ENCODE results near the gene EIF4A2.

DNA sequence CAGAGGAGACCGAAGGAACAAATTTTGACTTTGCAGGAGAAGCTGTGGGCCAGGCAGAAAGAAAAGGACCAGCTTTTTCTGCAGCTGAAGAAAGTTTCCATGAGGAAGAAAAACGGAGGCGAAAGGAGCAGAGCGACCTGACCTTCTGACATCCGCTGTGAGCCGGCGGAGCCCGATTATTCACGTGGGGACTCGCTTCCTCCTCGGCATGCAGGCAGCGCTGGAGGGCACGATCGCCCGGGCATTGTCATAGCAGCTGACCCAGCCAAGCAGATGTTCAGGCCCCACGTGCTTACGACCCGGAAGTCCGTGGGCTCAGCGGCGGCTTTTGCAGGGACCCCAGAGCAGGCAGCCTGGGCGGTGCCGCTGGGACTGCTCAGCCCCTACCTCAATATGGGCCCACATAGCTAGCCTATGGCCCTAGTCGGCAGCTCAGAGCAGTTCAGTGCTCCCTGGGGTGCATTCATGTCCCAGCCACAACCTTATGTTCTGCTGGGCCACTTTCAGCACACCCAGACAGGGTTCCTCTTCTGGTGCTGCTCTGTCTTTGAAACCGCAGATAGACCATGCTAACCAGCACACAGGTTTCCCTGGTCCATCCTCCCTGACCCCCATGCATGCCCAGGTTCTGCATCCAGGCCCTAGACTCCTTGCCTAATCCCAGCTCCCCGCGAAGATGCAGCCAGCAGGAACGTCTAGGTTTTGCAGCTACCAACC lies 10.5 kb upstream of the EIF4A2 start:
- TF ChIP-seq, protein P1, sequence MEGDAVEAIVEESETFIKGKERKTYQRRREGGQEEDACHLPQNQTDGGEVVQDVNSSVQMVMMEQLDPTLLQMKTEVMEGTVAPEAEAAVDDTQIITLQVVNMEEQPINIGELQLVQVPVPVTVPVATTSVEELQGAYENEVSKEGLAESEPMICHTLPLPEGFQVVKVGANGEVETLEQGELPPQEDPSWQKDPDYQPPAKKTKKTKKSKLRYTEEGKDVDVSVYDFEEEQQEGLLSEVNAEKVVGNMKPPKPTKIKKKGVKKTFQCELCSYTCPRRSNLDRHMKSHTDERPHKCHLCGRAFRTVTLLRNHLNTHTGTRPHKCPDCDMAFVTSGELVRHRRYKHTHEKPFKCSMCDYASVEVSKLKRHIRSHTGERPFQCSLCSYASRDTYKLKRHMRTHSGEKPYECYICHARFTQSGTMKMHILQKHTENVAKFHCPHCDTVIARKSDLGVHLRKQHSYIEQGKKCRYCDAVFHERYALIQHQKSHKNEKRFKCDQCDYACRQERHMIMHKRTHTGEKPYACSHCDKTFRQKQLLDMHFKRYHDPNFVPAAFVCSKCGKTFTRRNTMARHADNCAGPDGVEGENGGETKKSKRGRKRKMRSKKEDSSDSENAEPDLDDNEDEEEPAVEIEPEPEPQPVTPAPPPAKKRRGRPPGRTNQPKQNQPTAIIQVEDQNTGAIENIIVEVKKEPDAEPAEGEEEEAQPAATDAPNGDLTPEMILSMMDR (IDR thresholded peaks at IDR 0.05): no peak
- no peak for TF ChIP-seq POLR2A (IDR thresholded peaks at IDR 0.05)
